Stimulated activated naive CD4-positive, alpha-beta T cell (primary cell): ENCODE results near the gene GSTT2B.
"Not testable (repeated sequence)": the region's sequence is repeated elsewhere in the genome, so short reads cannot be mapped to it uniquely, and the experiment has no call there.

Experiments
- DNase-seq, 6 experiments: peaks; one replicate each; lab custom pipeline; 2025; lab: John Stamatoyannopoulos, UW

Gene GSTT2B, protein sequence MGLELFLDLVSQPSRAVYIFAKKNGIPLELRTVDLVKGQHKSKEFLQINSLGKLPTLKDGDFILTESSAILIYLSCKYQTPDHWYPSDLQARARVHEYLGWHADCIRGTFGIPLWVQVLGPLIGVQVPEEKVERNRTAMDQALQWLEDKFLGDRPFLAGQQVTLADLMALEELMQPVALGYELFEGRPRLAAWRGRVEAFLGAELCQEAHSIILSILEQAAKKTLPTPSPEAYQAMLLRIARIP

DNA sequence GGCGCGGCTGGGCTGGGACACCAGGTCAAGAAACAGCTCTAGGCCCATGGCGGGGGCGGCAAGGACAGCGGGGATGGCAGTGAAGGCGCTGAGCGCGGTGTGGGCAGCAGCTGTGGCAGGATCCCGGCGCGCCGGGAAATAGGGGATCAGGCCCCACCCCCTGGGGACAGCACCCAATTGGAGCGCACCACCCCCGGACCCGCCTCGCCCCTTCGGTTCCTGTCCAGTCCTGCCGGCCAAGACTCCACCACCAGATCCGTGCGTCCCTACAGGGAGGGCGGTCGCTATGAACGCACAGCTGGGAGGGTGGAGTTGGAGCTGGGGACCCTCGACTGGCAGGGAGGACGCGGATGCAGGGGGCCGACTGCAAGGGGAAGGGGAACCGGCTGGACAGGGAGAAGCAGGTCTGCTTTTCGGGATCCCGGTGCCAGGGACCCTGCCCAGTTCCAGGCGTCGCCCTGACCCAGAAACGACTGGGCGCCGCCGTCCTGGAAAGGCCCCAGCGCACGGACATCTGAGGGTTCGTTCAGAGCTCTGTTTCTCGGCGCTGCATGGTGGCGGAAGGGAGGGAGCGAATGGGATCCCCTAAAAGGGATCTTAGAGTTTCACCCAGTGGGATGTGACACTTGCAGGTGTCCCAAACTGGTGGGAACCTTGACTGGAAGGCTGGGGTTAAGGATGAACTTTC lies at the start of gene GSTT2B:
Gene GSTT2B (minus strand): TSS at position 112 of the 688 bp plus-strand sequence. CDS start 64 bp downstream, at position 48.
- DNase-seq: not testable (repeated sequence)

DNA sequence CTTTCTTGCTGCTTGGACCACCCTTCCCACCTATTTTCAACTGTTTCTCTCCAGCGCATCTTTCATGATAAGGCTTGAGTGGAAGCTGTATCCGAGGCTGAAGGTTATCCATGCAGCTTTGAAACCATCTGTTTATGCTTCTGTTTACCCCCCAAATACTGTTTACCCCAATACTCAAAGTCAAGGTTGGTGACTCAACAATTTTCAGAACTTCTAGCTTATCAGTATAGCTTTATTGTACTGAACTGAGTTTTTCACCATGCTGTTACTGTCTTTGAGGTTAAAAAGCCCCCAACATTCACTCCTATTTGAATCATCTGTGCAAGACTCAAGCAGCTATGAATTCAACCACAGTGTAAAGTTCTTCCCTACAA lies 49.0 kb upstream of the GSTT2B start:
- DNase-seq: no peak

DNA sequence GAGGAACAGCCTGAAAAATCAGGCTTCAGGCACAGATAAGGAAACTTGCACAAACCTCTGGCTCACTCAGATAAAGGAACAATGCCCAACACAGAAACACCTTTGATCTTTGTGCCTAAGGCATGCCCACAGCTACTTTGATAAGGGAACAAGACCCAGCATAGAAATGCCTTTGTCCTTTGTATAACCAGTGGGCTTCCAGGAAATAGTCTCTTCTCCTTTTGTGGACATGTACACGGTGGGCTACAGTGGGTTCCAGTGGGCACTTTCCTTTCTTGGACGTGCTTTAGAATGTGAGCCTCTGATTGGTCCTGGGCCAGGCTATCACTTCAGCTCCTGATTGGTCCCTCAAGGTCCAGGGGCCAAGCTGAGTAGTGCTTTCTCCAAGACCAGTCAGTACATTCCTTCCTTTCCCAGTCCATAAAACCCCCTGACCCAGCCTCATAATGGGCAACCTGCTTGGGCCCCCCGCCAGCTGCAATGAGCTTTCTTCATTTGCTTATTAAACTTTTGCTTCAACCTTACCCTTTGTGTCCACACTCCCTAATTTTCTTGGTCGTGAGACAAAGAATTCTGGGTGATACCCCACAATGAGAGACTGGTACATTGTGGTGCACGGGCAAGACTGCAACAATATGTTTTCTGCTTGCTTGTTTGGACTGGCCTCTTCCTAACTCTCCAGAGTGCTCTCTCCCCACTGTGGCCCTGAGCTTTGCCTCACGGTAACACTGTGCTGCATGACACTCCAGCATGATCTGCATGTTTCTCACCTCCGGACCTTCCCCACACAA lies 48.4 kb upstream of the GSTT2B start:
- DNase-seq: no peak

DNA sequence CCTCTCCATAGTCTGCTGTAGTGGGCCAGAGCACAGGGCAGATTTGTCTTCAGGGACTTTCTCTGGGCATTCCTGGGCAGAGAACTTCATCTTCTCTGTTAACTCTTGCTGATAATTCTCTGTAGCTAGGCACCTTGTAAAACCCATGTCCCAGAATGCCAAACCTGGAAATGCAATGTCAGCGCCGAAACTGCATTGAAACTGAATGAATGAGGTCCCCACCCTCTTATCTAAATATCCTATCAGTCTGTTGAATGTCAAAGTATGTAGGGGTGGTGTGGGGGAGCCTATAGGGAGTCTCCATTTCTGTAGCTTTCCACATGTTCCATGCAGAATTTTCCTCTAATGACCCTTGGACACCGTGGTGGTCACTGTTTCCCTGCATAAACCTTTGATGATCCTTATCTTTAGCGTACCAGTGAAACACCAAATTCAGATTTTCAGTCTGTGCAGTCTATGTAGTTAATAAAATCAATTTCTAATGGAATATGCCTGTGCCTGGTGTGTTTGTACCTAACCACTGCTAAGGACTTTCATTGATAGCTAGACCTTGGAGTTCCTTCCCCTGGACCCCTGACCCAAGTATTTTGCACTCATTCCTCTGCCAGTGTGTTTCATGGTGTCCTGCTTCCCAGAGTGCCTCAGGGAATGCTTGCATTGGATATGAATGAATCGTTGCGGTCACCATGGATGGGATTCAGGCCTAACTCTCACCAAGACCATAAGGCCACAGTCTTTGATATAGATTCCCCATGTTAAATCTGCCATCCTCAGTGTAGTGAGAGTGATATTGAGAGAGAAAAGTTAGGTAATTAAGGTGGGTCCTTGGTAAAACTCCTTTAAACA lies 47.6 kb upstream of the GSTT2B start:
- DNase-seq: no peak

DNA sequence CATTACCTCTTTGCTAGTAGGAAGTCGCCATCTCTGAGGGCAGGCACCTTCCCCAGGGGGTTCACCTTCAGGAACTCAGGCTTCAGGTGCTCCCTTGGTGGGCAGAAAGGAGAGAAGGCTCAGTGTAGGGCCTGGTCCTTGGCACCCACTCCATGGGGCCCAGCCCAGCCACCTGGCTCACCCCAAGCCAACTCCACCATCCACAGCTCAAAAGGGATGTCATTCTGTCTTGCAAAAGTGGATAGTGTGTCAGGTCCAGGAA lies 47.0 kb upstream of the GSTT2B start:
- no peak for DNase-seq

DNA sequence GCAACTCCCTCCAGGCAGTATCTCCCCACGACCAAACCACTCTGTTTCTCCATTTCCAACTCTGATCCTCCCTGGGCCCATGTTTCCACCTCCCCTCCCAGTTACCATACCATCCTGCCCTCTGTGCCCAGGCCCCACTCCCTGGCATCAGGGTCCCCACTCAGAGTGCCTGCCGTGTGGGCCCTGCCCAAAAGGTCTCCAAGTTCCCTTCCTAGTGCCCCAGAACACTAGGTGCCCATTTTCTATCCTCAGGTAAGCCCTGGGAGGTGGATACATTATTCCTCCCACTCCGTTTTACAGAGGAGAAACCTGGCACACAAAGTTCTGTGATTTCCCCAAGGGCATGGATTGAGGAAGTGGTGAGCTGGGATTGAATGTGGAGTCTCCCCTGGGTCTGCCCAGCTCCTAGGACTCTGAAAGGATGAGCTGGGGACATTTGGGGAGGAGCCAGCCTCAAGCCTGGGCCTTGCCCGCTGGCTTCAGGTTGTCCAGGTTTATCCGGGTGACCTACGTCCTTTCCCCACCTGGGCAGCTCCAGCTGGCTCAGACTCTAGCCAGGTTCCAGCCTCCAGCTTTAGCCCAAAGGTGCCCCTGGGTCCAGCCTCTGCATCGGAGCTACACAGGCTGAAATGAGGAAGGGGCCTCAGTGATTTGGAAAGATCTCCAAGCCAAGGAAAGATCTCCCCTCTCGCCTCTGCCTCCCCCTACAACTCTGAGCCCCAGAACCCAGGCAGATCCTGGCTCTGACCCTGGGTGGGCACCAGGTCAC lies 46.4 kb upstream of the GSTT2B start:
- no peak for DNase-seq

DNA sequence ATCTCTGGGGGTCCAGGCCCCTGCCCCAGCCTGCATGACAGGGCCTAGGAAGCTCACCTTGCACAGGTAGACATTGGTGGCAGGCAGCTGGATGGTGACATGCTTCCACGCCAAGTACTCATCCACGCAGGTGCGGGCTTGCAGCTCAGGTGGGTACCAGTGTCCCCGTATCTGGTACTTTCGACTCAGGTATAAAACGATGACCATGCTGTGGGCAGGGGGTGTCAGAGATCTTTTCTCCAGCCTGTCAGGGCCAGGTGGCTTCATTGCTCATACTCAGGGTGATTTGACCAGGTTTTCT lies 45.9 kb upstream of the GSTT2B start:
- DNase-seq: no peak

DNA sequence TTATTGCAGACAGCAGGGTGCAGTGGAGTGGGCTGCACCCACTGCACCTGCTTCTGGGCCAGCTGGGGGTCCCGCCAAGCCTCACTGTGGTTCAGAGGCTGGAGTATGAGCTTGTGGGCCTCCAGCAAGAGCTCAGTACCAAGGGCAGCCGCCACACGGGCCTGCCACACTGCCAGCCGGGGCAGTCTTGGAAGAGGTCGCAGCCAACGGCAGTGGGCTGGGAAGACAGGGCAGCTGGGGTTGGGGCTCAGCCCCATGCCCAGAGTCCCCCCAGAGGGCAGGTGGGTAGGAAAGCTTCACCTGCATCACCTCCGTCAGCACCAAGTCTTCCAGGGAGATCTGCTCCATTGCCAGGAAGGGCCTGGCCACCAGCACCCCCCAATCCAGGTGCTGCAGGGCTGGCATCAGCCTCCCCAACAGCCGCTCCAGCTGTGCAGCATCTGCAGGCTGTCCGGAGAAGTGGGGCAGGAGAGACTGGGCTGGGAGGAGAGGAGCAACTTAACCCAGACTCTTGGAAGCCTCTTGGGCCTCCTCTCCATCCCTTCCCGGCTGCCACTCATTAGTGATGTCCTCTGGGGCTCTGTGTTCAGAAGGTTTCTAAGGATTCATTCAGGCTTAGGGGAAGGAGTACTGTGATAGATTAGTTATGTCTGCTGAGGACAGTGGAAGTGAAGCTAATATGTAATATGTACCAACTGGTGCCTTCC lies 45.4 kb upstream of the GSTT2B start:
- DNase-seq: no peak

DNA sequence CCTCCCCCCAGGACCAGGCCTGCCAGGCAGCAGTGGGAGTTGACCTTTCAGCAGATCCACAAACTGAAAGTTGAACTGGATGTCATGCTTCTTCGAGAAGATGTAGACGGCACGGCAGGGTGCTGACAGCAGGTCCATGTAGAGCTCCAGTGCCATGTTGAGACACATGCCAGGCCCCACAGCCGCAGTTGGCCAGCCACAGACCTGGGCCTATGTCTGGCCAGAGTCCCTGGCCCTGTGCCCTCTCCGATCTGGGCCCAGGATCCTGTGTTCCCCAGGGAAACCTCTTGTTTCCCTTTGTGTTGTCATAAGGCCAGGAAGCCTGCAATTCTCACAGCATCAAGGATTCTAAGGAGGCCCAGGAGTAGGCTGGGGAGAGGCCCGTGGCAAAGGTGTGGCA lies 44.2 kb upstream of the GSTT2B start, which contains the start of gene GSTT4:
Gene GSTT4 (minus strand): TSS at position 253 of the 400 bp plus-strand sequence. CDS start 97 bp downstream, at position 156.
- no peak for DNase-seq

DNA sequence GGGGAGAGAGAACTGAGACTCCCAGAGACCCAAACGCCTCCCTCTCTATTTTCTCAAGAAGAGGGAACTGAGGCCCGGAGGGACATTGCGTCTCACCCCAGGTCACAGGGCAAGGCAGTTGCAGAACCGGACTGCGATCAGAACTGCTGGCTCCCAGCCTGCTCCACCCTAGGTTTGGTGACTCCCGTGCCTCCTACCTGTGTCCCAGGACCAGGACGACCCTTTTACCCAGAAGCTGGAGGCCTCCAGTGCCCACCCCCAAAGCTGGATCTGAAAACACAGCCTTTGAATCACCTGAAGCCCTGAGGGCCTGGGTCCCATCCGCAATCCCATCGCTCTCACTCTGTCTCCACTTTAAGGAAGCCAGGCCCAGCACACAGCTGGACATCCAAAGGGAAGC lies 42.9 kb upstream of the GSTT2B start:
- DNase-seq: no peak

DNA sequence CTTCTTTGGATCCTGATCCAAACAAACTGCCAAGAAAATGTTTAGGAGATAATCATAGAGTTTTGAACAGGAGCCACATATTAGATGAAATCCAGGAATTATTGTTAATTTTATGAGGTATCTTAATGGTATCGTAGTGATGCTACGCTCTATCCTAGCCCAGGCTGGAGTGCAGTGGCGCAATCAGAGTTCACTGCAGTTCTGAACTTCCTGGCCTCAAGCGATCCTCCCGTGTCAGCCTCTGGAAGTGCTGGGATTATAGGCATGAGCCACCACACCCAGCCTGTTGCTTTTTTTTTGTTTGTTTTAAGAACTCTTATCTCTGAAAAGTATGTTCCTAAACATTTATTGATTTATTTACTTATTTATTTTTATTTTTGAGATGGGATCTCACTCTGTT lies 41.9 kb upstream of the GSTT2B start:
- no peak for DNase-seq

DNA sequence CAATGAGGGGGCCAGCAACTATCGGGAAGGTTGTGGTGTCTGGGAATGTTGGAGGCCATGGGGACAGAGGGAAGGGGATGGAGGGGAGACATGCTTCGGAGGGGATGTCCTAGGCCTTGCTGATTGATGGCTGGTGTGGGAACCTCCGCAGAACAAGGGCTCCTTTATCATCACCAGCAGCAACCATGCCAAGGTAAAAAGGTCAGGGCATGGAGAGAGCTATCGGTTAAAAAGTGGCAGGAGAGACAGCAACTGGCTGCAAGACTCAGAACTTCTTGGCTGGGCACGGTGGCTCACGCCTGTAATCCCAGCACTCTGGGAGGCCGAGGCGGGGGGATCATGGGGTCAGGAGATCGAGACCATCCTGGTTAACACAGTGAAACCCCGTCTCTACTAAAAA lies 41.3 kb upstream of the GSTT2B start:
- no peak for DNase-seq

DNA sequence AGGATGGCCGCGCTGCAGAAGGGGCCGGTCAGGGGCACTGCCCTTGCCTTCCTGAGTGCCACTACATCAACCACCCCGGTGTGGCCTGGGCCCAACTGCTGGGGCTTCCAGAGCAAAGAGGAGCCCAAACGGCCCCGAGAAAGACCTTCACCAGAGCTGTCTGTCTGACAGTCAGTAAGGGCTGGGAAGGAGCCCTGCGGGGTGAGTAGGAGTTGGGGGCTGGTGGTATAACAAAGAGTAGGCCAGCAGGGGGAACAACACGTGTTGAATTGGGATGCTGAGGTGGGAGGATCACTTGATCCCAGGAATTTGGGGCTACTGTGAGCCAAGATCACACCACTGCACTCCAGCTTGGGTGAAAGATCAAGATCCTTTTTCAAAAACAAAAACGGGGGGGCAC lies 40.3 kb upstream of the GSTT2B start:
- DNase-seq: no peak

DNA sequence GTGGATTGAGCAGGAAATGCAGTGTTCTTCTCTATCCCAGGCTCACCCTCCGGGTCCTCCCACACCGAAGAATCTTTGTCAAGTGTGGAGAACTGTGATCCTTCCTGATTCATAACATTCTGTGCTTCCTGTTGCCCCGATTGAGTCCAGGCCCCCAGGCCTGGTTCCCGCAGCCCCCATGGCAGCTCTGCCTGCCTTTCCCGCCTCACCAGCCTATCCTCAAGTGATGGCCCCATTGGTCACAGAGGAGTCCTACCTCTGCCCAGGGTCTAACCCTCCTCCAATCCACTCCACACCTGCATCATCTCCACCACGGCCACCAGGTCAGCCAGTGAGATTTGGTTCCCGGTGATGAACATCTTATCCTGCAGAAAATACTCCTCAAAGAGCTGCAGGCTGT lies 38.8 kb upstream of the GSTT2B start:
- not testable (repeated sequence) for DNase-seq

DNA sequence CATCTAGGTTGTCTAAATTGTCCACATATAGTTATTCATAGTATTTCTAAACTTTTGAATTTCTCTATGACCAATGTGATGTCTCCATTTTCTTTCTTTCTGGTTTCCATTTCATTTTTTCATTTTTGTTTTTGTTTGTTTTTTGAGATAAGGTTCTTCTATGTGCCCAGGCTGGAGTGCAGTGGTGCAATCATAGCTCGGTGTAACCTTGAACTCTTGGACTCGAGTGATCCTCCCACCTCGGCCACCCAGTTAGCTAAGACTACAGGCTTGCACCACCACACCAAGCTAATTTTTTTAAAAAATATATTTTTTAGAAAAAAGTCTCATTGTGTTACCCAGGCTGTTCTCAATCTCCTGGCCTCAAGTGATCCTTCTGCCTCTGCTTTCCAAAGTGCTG lies 36.1 kb upstream of the GSTT2B start:
- no peak for DNase-seq

DNA sequence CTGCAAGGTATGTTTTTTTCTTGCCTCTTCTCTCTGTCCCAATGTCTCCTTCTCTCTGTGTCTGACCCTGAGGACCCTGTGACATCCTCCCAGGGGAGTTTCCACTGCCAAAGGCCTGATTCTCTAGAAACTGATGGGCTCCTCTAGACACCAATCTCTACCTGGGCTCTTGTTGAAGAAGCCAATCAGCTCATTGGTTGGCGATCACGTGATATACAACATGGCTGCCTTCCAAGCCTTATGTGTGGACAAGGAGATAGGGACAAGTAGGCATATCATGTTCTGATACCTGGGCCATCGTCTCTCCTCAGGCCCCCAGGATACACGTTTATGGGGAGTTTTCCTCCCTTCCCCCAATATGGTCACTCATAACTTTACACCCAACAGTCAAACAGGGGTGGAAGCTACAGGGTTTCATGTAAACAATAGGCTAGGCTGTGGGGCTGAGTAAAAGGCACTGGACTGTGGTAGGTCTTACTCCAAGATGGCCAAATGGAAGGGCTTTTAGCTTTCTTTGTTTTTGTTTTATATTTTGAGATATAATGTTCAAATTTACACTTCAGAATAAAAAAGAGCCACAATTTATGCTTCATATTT lies 32.7 kb upstream of the GSTT2B start:
- DNase-seq: not testable (repeated sequence)

DNA sequence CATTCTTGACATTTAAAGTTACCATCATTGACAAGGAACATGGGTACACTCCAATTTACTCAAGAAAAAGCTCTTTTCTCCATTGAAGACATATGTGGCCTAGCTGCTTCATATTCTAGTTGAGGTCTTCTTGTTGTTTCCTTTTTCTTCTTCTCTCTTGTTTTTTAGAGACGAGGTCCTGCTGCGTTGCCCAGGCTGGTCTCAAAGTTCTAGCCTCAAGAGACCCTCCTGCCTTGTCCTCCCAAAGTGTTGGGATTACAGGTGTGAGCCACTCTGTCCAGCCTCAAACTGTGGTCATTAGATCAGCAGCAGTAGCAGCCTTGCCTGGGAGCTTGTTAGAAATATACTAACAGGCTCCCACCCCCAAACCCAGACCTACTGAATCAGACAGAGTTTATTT lies 32.1 kb upstream of the GSTT2B start:
- not testable (repeated sequence) for DNase-seq

DNA sequence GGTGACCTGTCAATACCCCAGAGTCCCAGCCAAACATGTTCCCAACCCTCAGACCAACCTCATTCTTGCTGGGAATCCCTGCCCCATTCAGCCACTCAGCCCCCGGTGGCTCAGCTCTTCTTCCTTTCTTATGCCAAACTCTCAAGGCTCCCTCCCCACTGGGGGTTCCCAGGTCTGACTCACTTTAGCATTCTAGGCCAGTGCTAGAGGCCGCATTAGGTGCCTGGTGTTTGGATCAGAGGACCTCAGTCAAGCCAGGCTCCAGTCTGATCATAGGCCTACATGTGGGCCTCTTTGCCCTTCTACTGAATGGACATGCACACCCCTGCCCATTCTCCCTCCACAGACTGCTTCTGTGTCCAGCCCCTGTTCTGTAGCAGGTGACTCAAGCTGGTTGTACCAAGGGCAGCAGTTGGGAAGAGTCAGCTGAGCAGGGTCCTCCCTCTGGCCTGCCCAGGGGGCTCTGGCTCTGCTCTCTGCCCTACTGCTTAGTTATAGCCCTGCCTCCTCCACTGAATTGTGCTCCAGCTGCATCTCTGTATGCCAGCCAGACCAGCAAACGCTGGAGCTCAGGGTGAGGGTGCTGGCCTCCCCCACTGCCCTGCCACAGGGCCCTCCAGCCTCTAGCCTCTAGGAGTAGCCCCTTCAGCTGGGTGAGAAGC lies 28.7 kb upstream of the GSTT2B start:
- not testable (repeated sequence) for DNase-seq

DNA sequence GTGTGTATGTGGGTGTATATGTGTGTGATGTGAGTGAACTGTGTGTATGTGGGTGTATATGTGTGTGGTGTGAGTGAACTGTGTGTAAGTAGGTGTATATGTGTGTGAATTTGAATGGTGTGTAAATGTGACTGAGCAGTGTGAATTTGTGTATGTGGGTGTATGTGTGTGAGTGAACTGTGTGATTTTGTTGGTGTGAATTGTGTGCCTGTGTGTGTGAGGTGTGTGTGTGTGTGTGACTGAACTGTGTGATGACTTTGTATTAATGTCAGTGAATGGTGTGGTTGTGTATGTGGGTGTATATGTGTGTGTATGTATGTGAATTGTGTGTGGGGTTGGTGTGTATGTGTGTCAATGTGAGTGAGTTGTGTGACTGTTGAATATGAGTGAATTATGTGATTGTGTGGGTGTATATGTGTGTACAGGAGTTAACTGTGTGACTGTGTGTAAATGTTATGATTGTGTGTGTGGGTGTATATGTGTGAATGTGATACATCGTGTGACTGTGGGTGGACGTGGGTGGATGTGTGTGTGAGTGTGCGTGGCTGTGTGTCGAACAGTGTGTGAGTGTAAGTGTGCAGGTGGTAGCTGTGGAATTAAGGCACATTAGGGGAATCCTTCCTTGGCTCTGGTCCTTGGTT lies 25.7 kb upstream of the GSTT2B start:
- not testable (repeated sequence) for DNase-seq

DNA sequence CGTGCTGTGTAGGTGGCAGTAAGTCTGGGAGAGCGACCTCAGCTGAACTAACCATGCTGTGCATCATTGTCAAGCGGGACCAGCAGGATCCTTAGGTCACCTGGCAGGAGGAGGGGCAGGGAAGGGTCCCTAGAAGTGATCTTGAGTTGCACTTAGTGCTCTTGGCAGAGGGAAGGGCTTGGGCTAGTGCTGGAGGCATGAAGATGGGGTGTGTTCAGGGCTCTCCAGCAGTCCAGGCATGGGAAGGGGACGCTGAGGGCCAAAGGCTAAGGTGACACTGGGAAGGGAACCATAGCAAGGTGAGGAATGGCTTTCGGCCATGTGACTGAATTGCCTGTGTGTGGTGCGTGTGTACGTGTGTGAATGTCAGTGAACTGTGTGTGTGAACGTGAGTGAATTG lies 25.1 kb upstream of the GSTT2B start:
- not testable (repeated sequence) for DNase-seq
